Breast epithelium (tissue), 4 donors: Measurements from ENCODE around the gene MSX2. TPM values are rescaled to one million over a fixed set of nuclear protein-coding genes. Genes with fewer than 3 reads are reported as not detected.

Experiments
- DNase-seq, 2 donors: peaks; one replicate each; pipeline ENCODE4 v3.0.0-alpha.2; 2019; ENCODE audit warnings: low spot score in 2 of 2
- H3K27ac ChIP-seq, 2 donors: fragments of 200-600 bp; sonication (generic) in 1 of 2; one replicate each; pipeline ENCODE4 v1.5.1; 2016 to 2019; ENCODE audit warnings: mild to moderate bottlenecking in 1 of 2
- H3K27me3 ChIP-seq, 2 donors: fragments of 200-600 bp; sonication (generic) in 1 of 2; one replicate each; pipeline versions ENCODE4 v1.5.1 to v1.6.0; 2017 to 2019; ENCODE audit warnings: control low read depth in 1 of 2, mild to moderate bottlenecking in 1 of 2
- H3K36me3 ChIP-seq: fragments of 200-600 bp; one replicate; pipeline ENCODE4 v1.5.1; 2019
- H3K4me1 ChIP-seq, 2 donors: fragments of 200-600 bp; sonication (generic); one replicate each; pipeline ENCODE4 v1.5.1; 2016 to 2019; ENCODE audit warnings: control low read depth in 1 of 2
- H3K4me3 ChIP-seq, 3 donors: fragments of 200-600 bp; sonication (generic); 1 replicate in 2 of 3; 2 replicates in 1 of 3; pipeline ENCODE4 v1.5.1; 2016 to 2019; ENCODE audit warnings: mild to moderate bottlenecking in 3 of 3, moderate library complexity in 2 of 3
- H3K9me3 ChIP-seq, 2 donors: fragments of 200-600 bp; sonication (generic) in 1 of 2; one replicate each; pipeline ENCODE4 v1.5.1; 2016 to 2019; ENCODE audit warnings: control low read depth in 1 of 2
- POLR2A ChIP-seq: fragments of 450-650 bp; IDR thresholded peaks from one replicate; pipeline ENCODE4 v1.6.1; 2016; ENCODE audit warnings: antibody characterized with exemption, mild to moderate bottlenecking, moderate library complexity
- POLR2AphosphoS5 ChIP-seq, 3 donors: sonication (generic); formaldehyde crosslinking; IDR thresholded peaks; one replicate each; pipeline ENCODE4 v1.6.1; 2017; ENCODE audit warnings: antibody characterized with exemption in 3 of 3
- intact Hi-C: fragments of 100-400 bp; cut with DNase I; formaldehyde crosslinking; loops from one replicate; pipeline ENCODE4 v1.15.1; 2023; ENCODE audit warnings: low total_unique reads
- total RNA-seq, 3 donors: library from RNA; depleted of rRNA; stranded (reverse); fragments of >200 nt; gene quantifications; one replicate each; pipeline ENCODE4 v1.1.0, GENCODE V29; 2016
- TF ChIP-seq, protein P1 (sequence below), 3 donors: fragments of 450-650 bp; IDR thresholded peaks; one replicate each; pipeline ENCODE4 v1.5.1; 2016 to 2017; ENCODE audit warnings: antibody characterized with exemption in 3 of 3, mild to moderate bottlenecking in 3 of 3, moderate library complexity in 3 of 3

The MSX2 gene
- total RNA-seq, 3 donors from 2014 or later = 1.6 to 12.7 (median 11.5) TPM

DNA sequence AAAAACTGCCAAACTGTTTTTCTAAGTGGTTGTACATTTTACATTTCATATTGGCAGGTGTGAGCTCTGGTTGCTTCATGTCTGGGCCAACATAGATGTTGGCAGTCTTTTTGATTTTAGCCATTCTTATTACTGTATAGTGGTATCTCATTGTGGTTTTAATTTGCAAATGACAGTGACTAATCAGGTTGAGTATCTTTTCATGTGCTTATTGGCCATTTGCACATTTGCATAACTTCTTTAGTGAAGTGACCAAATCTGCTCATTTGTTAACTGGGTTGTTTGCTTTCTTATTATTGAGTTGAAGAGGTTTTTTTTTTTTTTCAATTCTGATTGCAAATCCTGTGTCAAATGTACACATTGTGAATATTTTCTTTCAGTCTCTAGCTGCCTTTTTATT, 36.9 kb upstream of the MSX2 start:
- no peaks in the 10 kb centered on the region for H3K36me3 ChIP-seq
- H3K27me3 ChIP-seq = peaks cover 0 to 27% of the 10 kb centered on the region in 2 donors
- no peak for DNase-seq

DNA sequence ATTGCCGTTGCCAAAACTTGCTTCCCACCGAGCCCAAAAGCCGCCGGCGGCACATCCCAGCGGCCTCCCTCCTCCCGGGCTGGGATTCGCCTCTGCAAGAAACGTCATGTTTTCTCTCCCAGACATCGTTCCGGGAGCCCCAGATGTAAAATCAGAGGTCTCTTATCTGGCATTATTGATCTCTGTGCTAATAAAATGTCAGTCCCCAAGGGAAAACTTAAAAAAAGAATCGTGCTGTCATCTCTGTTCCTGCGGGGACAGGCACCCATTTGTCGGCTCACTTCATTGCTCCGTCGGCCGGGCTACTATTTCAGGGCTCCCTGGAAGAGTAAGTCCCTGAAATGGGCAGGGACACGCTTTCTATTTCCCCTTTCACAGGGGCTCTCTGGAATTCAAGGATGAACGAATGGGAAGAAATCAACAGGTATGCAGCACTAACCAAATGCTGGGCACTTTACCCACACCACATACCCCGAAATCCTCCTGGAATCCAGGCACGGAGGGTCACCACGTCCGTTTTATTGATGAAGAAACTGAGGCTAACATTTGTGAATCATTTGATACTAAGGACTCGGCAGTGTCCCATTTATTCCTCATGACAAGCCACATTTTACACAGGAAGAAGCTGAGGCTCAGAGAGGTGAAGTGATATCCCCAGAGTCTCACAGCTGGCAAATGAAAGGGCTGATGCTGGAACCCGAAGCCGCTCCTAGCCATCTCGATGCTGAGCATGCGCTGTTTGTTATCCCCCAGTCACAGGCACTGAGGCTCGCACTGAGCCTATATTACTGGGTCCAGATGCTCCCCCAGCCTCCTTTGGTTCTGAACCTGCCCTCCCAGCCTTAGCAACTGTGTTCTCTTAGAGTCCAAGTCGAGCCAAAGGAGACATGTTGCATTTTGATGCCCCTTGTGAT, 35.7 kb upstream of the MSX2 start:
- no peaks in the 10 kb centered on the region for H3K4me1 ChIP-seq
- no peak for DNase-seq
- H3K9me3 ChIP-seq = peaks cover 0 to 3% of the 10 kb centered on the region in 2 donors
- H3K4me3 ChIP-seq = no peak overlapping the region
- H3K36me3 ChIP-seq = no peaks in the 10 kb centered on the region
- H3K27ac ChIP-seq = no peak overlapping the region
- H3K27me3 ChIP-seq = peaks cover 0 to 34% of the 10 kb centered on the region in 2 donors
- intact Hi-C loops = no loop called here
- TF ChIP-seq POLR2A (no peak), POLR2AphosphoS5 (IDR thresholded peaks at IDR 0.05) (no peak)
- TF ChIP-seq, protein P1, sequence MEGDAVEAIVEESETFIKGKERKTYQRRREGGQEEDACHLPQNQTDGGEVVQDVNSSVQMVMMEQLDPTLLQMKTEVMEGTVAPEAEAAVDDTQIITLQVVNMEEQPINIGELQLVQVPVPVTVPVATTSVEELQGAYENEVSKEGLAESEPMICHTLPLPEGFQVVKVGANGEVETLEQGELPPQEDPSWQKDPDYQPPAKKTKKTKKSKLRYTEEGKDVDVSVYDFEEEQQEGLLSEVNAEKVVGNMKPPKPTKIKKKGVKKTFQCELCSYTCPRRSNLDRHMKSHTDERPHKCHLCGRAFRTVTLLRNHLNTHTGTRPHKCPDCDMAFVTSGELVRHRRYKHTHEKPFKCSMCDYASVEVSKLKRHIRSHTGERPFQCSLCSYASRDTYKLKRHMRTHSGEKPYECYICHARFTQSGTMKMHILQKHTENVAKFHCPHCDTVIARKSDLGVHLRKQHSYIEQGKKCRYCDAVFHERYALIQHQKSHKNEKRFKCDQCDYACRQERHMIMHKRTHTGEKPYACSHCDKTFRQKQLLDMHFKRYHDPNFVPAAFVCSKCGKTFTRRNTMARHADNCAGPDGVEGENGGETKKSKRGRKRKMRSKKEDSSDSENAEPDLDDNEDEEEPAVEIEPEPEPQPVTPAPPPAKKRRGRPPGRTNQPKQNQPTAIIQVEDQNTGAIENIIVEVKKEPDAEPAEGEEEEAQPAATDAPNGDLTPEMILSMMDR (IDR thresholded peaks at IDR 0.05) = no peak

More for the DNA sequence above, 36.9 kb upstream of the MSX2 start:
- no peak overlapping the region for H3K4me3 ChIP-seq
- intact Hi-C loops = no loop called here
- no peak for TF ChIP-seq POLR2AphosphoS5 (IDR thresholded peaks at IDR 0.05)
- TF ChIP-seq, protein P1 (IDR thresholded peaks at IDR 0.05) = no peak
- no peak for TF ChIP-seq POLR2A
- peaks cover 0 to 3% of the 10 kb centered on the region in 2 donors for H3K9me3 ChIP-seq
- no peak overlapping the region for H3K27ac ChIP-seq
- no peaks in the 10 kb centered on the region for H3K4me1 ChIP-seq

DNA sequence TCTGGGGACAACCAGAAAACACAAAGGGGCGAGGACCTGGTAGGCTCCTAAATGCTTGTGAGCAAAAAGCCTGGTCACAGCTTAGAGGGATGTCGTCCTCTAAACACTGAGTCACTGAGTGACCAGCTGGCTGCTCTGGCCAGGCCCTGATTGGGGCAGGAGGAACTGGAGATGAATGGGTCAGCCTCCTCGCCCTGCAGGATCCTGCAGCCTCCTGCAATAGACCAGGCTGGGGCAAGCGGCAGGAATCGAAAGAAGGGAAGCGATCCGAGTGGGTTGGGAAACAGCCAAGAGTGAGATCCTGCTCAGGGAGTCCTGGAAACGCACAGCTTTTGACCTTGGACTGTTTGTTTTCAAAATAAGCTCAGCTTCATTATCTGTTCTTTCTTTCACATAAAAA, 34.1 kb upstream of the MSX2 start:
- no peak for TF ChIP-seq POLR2AphosphoS5 (IDR thresholded peaks at IDR 0.05)
- TF ChIP-seq, protein P1 (IDR thresholded peaks at IDR 0.05) = no peak
- no peak for TF ChIP-seq POLR2A
- Histone ChIP-seq H3K9me3 (no peaks in the 10 kb centered on the region), H3K36me3 (no peaks in the 10 kb centered on the region), H3K4me1 (no peaks in the 10 kb centered on the region), H3K27me3 (peaks cover 0 to 38% of the 10 kb centered on the region in 2 donors), H3K27ac (no peak overlapping the region), H3K4me3 (no peak overlapping the region)
- intact Hi-C loops = no loop called here
- DNase-seq = no peak

DNA sequence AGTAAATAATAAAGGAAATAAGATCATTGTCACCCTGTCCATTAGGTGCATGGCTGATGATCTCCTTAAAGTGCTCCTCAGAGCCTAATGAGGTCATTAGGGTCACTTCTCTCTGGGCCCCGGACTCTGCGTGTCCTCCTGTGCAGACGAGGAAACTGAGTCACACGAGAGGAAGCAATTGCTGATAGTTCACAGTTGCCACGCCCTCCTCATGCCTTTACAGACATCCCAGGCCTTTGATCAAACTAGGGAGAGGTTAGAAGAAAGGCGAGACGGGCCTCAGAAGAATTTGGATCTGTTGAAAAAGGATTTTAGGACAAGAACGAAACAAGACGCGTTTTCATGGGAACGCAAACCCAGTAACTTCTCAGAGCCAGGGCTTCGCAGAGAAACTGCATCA, 32.0 kb upstream of the MSX2 start:
- intact Hi-C loops = no loop called here
- no peak overlapping the region for H3K27ac ChIP-seq
- H3K4me1 ChIP-seq = no peaks in the 10 kb centered on the region
- H3K9me3 ChIP-seq = no peaks in the 10 kb centered on the region
- TF ChIP-seq POLR2A (no peak), POLR2AphosphoS5 (IDR thresholded peaks at IDR 0.05) (no peak)
- H3K27me3 ChIP-seq = peaks cover 0 to 37% of the 10 kb centered on the region in 2 donors
- no peaks in the 10 kb centered on the region for H3K36me3 ChIP-seq
- no peak overlapping the region for H3K4me3 ChIP-seq
- DNase-seq = no peak

DNA sequence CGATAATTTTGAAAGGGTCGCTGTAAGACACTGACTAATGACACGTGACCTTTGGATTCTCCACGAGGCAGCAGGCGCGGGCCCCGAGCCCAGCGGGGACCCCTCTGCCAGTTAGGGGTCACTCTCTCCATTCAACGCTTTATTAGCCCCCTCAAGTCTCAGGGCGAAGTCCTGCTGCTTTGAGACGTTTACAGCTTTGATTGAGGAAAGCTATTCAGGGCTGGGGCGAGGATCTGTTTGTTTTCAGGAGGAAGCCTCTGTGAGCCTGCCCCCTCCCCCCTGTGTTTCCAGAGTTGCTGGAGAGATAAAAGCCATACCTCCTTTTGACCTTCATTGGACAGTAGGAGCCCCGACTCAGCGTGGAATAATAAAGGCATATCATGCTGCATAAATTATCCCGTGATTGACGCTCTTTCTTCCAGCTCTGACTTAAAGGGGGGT, 31.4 kb upstream of the MSX2 start:
- Histone ChIP-seq H3K4me3 (no peak overlapping the region), H3K27ac (no peak overlapping the region), H3K9me3 (no peaks in the 10 kb centered on the region), H3K4me1 (no peaks in the 10 kb centered on the region), H3K27me3 (peaks cover 0 to 32% of the 10 kb centered on the region in 2 donors), H3K36me3 (no peaks in the 10 kb centered on the region)
- no peak for DNase-seq
- TF ChIP-seq POLR2A = no peak
- TF ChIP-seq, protein P1 (IDR thresholded peaks at IDR 0.05) = no peak
- no peak for TF ChIP-seq POLR2AphosphoS5 (IDR thresholded peaks at IDR 0.05)
- intact Hi-C loops = no loop called here
